ENCODE results near the gene RREB1. TPM values are rescaled to one million over a fixed set of nuclear protein-coding genes. Genes with fewer than 3 reads are reported as not detected.

The RREB1 gene
- total RNA-seq, 1 donor from 2014 or later: 41.8 TPM

GRCh38 chr6:7184502-7184901 is 76.7 kb downstream of the RREB1 start:
- no peak overlapping the region for H3K4me3 Mint-ChIP-seq (ENCODE audit: unreplicated experiment)
- peaks cover 32% of the 10 kb centered on the region for H3K36me3 Mint-ChIP-seq (ENCODE audit: low read depth, unreplicated experiment)
- H3K27me3 ChIP-seq (ENCODE audit: insufficient read depth, low read length): no peaks in the 10 kb centered on the region
- no peak overlapping the region for H3K27ac ChIP-seq (ENCODE audit: low read depth, low read length)
- peaks cover 2% of the 10 kb centered on the region for H3K4me1 Mint-ChIP-seq (ENCODE audit: low read depth, unreplicated experiment)
- DNase-seq (ENCODE audit: low read depth) (no peak), FAIRE-seq (no peak)
- TF ChIP-seq, protein P1, sequence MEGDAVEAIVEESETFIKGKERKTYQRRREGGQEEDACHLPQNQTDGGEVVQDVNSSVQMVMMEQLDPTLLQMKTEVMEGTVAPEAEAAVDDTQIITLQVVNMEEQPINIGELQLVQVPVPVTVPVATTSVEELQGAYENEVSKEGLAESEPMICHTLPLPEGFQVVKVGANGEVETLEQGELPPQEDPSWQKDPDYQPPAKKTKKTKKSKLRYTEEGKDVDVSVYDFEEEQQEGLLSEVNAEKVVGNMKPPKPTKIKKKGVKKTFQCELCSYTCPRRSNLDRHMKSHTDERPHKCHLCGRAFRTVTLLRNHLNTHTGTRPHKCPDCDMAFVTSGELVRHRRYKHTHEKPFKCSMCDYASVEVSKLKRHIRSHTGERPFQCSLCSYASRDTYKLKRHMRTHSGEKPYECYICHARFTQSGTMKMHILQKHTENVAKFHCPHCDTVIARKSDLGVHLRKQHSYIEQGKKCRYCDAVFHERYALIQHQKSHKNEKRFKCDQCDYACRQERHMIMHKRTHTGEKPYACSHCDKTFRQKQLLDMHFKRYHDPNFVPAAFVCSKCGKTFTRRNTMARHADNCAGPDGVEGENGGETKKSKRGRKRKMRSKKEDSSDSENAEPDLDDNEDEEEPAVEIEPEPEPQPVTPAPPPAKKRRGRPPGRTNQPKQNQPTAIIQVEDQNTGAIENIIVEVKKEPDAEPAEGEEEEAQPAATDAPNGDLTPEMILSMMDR (IDR thresholded peaks at IDR 0.05; ENCODE audit: insufficient read depth, low read depth, low read length): no peak
- no peak for TF ChIP-seq EZH2 (IDR thresholded peaks at IDR 0.05; ENCODE audit: insufficient read depth, low read length)
- no peak overlapping the region for H3K27ac Mint-ChIP-seq (ENCODE audit: unreplicated experiment)
- no peak overlapping the region for H3K4me2 ChIP-seq (ENCODE audit: low read length)
- H4K20me1 ChIP-seq (ENCODE audit: insufficient read depth, low read length): peaks cover 47% of the 10 kb centered on the region
- H3K9me3 ChIP-seq (ENCODE audit: insufficient read depth, low read depth, low read length): no peaks in the 10 kb centered on the region
- no peak overlapping the region for H2AFZ ChIP-seq (ENCODE audit: low read depth, low read length)
- no peaks in the 10 kb centered on the region for H3K9me3 Mint-ChIP-seq (ENCODE audit: unreplicated experiment)
- peaks cover 20% of the 10 kb centered on the region for H3K79me2 ChIP-seq (ENCODE audit: insufficient read depth, low read length)
- no peak overlapping the region for H3K9ac ChIP-seq (ENCODE audit: low read length)
- no peak overlapping the region for H3K4me3 ChIP-seq (ENCODE audit: insufficient read depth, low read depth, low read length)
- no peaks in the 10 kb centered on the region for H3K4me1 ChIP-seq (ENCODE audit: insufficient read depth, low read length)
- no peaks in the 10 kb centered on the region for H3K27me3 Mint-ChIP-seq (ENCODE audit: low read depth, unreplicated experiment)
- H3K36me3 ChIP-seq (ENCODE audit: insufficient read depth, low read length): peaks cover 43% of the 10 kb centered on the region

GRCh38 chr6:7185561-7185960 is 77.8 kb downstream of the RREB1 start:
- Histone ChIP-seq H3K4me2 (ENCODE audit: low read length) (no peak overlapping the region), H2AFZ (ENCODE audit: low read depth, low read length) (no peak overlapping the region), H3K9ac (ENCODE audit: low read length) (no peak overlapping the region), H3K4me1 (ENCODE audit: insufficient read depth, low read length) (no peaks in the 10 kb centered on the region), H3K27ac (ENCODE audit: low read depth, low read length) (no peak overlapping the region), H3K36me3 (ENCODE audit: insufficient read depth, low read length) (peaks cover 42% of the 10 kb centered on the region), H3K4me3 (ENCODE audit: insufficient read depth, low read depth, low read length) (no peak overlapping the region), H3K9me3 (ENCODE audit: insufficient read depth, low read depth, low read length) (no peaks in the 10 kb centered on the region), H3K79me2 (ENCODE audit: insufficient read depth, low read length) (peaks cover 14% of the 10 kb centered on the region), H4K20me1 (ENCODE audit: insufficient read depth, low read length) (peaks cover 39% of the 10 kb centered on the region), H3K27me3 (ENCODE audit: insufficient read depth, low read length) (no peaks in the 10 kb centered on the region)
- H3K9me3 Mint-ChIP-seq (ENCODE audit: unreplicated experiment): no peaks in the 10 kb centered on the region
- peaks cover 32% of the 10 kb centered on the region for H3K36me3 Mint-ChIP-seq (ENCODE audit: low read depth, unreplicated experiment)
- no peak overlapping the region for H3K27ac Mint-ChIP-seq (ENCODE audit: unreplicated experiment)
- DNase-seq (ENCODE audit: low read depth) (no peak), FAIRE-seq (no peak)
- H3K27me3 Mint-ChIP-seq (ENCODE audit: low read depth, unreplicated experiment): no peaks in the 10 kb centered on the region
- peaks cover 2% of the 10 kb centered on the region for H3K4me1 Mint-ChIP-seq (ENCODE audit: low read depth, unreplicated experiment)
- TF ChIP-seq, protein P1 (IDR thresholded peaks at IDR 0.05; ENCODE audit: insufficient read depth, low read depth, low read length): no peak
- no peak for TF ChIP-seq EZH2 (IDR thresholded peaks at IDR 0.05; ENCODE audit: insufficient read depth, low read length)
- H3K4me3 Mint-ChIP-seq (ENCODE audit: unreplicated experiment): no peak overlapping the region

GRCh38 chr6:7188492-7188891 is 80.7 kb downstream of the RREB1 start:
- Mint-ChIP-seq H3K27ac (ENCODE audit: unreplicated experiment) (no peak overlapping the region), H3K36me3 (ENCODE audit: low read depth, unreplicated experiment) (peaks cover 15% of the 10 kb centered on the region), H3K4me3 (ENCODE audit: unreplicated experiment) (no peak overlapping the region), H3K27me3 (ENCODE audit: low read depth, unreplicated experiment) (no peaks in the 10 kb centered on the region), H3K9me3 (ENCODE audit: unreplicated experiment) (no peaks in the 10 kb centered on the region), H3K4me1 (ENCODE audit: low read depth, unreplicated experiment) (peaks cover 2% of the 10 kb centered on the region)
- TF ChIP-seq, protein P1 (IDR thresholded peaks at IDR 0.05; ENCODE audit: insufficient read depth, low read depth, low read length): no peak
- TF ChIP-seq EZH2 (IDR thresholded peaks at IDR 0.05; ENCODE audit: insufficient read depth, low read length): no peak
- no peak overlapping the region for H3K4me2 ChIP-seq (ENCODE audit: low read length)
- peaks cover 10% of the 10 kb centered on the region for H3K79me2 ChIP-seq (ENCODE audit: insufficient read depth, low read length)
- no peak for FAIRE-seq
- no peak for DNase-seq (ENCODE audit: low read depth)
- no peak overlapping the region for H3K9ac ChIP-seq (ENCODE audit: low read length)
- no peaks in the 10 kb centered on the region for H3K4me1 ChIP-seq (ENCODE audit: insufficient read depth, low read length)
- H3K9me3 ChIP-seq (ENCODE audit: insufficient read depth, low read depth, low read length): no peaks in the 10 kb centered on the region
- peaks cover 26% of the 10 kb centered on the region for H4K20me1 ChIP-seq (ENCODE audit: insufficient read depth, low read length)
- no peak overlapping the region for H2AFZ ChIP-seq (ENCODE audit: low read depth, low read length)
- H3K27me3 ChIP-seq (ENCODE audit: insufficient read depth, low read length): no peaks in the 10 kb centered on the region
- peaks cover 21% of the 10 kb centered on the region for H3K36me3 ChIP-seq (ENCODE audit: insufficient read depth, low read length)
- no peak overlapping the region for H3K27ac ChIP-seq (ENCODE audit: low read depth, low read length)
- no peak overlapping the region for H3K4me3 ChIP-seq (ENCODE audit: insufficient read depth, low read depth, low read length)
